HG03139 (cell line): Measurements from ENCODE around the gene MMP21.

Experiments used
- ATAC-seq: cut with Tn5 transposase; IDR thresholded peaks from one replicate; pipeline ENCODE4 v1.9.1; 2021; ENCODE audit not compliant: unreplicated experiment

Gene MMP21

DNA sequence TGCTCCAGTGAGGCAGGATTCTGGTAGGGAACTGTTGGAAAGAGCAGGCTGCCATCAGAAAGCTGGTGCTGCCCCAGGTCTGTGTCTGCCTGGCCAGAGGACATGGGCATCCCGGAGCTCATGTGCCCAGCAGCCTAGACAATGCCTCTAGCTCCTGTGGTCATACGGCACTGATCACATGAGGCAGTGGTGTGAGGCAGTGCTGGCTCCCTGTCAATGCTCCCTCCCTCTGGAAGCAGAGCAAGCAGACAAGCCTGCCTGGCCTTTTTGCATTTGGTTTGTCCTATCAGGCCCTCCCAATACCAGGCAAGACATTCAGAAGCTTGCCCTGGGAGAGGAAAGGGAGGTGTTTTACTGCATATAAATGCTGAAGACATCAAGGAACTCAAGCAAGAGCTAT, 19.5 kb upstream of the MMP21 start:
- no peak for ATAC-seq

DNA sequence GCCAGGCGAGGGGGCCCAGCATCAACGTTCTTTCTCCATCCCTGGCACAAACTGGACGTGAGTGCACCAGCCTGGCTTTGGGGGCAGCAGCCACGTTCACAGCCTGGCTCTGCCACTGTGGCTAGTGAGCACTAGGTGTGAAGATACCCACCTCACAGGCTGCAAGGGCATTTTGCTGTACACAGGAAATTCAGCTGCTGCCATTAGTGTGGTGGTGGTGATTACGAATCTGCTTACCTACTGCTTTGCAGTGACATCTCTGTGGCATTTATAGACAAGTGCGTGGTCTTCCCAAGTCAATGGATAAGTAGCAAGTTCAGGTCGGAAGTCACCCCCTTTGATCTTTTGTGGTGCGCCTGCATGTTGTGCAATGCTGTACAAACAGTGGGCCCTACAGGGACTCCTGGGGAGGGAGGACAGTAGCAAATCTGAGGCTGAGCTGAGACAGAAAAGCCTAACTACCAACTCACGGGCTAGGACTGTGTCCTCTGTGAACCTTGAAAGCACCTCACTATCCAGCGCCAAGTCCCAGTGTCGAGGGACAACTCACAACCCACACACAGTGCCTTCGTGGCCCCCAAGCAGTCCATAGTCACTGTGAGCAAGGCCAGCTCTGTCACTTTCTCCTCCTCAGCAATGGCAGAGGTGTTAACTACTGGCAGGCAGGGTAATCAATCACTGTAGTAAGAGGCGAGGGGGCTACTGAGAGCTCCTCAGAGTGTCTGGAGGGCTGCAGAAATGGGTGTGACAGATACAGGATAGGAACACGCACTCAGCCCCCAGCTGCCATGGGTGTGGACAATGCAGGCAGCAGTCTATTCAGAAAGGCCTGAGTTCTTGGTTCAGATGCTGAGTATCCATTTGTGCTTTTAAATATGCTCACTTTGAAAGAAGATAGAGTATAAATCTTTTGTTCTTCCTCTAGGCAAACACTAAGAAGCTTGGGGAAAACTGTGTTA, 17.0 kb upstream of the MMP21 start:
- ATAC-seq, result no peak

DNA sequence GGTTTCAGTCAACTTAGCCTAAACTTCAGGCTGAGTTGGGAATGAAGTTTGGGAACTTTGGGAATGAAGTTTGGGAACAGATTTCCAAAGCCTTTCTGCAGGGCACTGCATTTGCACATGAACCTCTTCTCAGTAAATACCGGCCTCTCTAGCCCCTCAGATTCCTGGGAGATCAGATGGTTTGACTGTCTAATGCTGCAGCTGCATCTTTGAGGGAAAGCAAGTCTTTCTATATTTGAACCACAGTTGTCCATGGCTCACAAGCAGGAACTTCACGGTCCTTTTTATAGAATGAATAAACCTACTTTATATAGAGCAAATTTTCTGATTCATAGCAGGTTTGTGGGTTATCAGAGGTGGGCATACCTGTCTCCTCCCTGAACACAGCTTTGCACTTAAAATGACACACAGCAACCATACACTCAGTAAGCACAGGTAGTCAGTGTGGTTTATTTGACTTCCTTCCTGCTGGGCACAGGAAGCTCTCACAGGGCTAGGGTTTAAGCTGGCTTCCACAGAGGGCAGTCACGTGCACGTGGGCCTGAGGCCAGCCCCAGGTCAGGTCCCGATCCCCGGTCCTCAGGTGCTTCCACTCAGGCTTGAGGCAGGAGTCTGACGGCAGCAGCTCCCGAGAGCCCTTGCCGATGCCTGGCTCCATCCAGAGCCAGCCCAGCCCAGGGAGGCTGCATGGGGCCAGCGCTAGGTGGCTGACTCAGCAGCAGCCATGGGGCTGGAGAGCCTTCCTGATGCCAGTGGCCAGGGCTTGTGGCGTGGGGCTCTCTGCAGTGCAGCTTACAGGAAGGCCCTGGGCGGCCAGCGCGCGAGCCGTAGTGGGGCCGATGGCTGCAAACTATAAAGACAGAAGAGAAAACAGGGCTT, 12.8 kb upstream of the MMP21 start:
- ATAC-seq, result no peak

DNA sequence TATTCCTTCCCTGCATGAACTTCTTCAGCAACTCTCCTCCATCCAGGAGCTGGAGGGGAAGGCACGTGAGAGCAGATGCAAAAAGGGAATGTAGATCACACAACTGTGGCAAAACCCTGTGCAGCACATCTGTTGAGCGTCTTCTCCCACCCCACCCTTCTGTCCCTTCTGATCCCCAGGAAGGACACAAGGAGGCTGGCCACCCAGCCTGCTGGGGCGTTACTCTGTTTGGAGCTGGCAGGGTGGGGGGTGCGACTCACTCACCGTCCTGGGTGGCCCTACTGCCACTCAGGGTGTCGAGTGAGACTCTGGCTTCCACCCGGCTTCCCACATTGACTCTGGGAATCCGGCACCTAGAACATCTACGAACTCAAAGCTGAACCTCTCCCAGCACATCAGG, 10.2 kb upstream of the MMP21 start:
- no peak for ATAC-seq

DNA sequence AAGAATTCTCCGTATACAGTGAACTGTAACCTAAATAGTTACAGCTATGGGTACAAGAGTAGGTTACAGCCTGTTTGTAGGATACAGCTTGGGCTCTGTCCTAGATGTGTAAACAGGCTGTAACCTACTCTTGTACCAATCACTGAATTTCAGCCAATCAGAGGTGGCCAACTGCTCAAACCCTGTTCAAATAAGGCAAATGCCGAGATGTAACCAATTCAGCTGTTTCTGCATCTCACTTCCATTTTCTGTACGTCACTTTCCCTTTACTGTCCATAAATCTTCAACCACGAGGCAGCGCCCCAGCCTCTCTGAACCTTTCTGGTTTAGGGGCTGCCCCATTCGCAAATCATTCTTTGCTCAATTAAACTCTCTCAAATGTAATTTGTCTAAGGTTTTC, 8.3 kb upstream of the MMP21 start:
- ATAC-seq, result peak; percentile 83

DNA sequence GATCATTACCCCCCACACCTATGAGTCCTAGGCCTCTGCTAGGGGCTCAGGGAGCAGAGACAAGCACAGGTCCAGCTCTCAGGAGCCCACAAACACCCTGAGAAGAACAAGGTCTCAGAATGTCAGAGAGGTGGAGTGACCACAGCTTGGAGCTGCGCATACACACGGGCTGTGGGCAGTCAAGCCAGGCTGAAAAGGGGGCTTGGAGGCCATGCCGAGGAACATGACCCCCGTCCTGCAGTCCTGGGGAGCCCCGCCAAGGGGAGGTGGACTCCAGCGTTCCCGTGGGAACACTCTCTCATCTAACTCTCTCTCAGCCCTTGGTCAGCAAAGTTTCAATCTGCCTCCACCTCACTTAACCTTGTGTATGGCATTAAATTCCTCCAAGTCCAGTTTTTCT, 7.8 kb upstream of the MMP21 start:
- no peak for ATAC-seq

DNA sequence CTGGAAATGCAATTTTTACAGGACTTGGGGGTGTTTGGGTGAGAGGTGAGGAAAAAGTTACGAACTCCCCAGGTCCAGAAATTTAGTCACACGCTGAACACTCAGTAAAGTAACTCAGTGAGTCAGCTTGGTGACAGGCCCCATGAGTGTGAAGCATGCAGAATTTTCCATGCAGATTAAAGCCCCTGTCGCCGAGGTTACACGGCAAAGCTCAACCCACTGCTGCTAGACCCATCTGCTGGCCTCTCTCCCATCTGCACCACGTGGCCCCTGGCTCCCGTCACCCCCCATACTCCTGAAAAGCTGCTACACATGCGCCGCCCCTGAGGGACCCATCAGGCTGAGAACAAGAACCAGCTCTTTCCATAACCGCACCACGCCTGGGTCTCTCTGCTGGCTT, 7.0 kb upstream of the MMP21 start:
- ATAC-seq, result no peak

DNA sequence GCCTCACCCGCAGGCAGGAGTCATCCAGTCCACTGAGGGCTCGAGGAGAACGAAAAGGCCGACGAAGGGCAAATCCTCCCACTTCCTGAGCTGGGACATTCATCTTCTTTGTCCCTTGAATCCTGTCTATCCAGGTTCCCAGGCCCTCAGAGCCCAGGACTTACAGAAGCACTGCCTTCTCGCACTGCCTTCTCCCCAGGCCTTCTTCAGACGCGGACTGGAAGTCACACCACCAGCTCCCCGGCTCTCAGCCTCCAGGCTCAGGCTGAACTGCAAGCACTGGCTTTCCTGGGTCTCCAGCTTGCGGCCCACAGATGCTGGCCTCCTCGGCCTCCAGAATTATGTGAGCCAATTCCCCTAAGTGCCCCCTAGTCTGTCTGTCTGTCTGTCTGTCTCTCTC, 6.4 kb upstream of the MMP21 start:
- no peak for ATAC-seq

DNA sequence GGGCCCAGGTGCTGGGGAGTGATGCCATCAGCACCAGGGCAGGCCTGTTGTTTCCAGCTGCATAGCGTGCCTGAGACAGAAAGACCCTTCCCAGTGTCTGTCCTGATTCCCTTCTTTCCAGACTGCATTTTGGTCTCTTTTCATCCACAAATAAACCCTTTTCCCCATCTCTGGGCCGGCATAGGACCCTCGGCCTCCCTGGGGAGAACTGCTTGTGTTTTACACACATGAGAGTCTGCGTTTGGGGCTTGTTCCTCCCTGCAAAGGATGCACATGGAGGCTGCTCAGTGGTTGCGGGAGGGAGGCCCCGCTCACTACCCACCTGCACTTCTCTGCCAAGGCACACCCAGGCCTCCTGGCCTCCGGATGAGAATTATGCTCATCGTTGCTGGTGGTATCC, 5.8 kb upstream of the MMP21 start:
- ATAC-seq, result no peak

DNA sequence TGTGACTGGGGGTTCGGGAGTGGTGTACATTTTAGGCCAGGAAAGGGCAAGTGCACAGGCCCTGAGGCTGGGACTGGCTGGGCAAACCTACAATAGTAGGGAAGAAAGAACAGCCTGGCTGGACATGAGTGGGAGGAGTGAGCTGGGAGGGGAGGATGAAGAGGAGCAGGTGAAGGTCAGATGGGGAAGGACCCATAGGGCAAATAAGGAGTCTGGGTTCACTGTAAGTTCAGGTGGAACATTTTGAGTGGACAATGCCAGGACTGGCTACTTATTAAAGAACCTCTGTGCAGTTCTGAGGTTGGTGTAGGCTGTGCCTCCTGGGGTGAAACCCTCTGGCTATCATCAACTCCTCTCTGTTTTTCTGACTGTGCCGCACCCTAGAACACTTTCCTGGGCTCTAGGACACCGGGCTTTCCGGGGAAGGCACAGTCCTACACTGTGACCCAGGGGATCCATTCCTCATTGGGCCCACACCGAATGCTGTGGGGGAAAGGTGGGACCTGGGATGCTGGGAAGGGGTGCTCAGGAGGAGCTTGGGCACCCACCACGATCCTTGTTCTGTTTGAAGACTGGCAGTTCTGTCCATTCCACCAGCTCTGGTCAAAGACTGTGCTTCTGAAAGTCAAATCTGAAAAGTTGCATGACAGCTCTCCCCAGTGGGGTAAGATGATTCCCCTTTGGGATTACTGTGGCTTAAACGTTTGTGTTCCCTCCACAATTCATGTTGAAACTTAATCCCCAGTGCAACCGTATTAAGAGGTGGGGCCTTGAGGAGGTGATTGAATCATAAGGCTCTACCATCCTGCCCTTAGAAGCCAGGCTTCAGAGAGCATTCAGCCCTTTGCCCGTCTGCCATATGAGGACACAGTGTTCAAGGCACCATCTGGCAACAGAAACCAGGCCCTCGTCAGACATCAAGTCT, 4.0 kb upstream of the MMP21 start:
- no peak for ATAC-seq

DNA sequence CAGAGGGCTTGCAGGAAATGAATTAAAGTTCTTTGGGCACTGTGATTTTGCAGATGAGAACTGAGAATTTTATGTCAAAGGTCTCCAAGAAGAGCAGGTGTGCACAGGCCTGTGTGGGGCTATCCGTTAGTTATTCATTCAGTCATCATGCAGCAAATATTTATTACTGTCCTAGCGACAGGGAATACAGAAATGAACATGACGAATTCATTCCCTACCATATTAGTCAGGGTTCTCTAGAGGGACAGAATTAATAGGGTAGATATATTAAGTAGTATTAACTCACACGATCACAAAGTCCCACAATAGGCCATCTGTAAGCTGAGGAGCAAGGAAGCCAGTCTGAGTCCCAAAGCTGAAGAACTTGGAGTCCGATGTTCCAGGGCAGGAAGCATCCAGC, 2.9 kb upstream of the MMP21 start:
- no peak for ATAC-seq

DNA sequence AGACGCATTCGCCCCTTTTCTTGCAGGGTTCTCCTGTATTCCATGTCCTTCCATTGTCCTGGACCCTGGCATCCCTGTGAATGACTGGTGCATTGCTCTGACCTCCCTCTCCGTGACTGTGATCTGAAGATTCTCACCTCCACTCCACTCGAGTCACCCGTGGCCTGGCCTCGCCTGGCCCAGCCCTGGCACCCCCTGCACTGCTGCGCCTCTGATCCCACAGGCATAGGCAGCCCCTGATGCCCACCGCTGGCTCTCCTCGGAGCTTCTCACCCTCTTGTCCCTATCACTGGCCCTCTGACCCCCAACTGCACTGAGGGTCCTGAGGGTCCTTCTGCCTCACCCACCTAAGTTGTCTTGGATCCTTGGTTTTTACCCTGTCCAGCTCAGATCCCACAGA, 2.2 kb upstream of the MMP21 start:
- no peak for ATAC-seq

DNA sequence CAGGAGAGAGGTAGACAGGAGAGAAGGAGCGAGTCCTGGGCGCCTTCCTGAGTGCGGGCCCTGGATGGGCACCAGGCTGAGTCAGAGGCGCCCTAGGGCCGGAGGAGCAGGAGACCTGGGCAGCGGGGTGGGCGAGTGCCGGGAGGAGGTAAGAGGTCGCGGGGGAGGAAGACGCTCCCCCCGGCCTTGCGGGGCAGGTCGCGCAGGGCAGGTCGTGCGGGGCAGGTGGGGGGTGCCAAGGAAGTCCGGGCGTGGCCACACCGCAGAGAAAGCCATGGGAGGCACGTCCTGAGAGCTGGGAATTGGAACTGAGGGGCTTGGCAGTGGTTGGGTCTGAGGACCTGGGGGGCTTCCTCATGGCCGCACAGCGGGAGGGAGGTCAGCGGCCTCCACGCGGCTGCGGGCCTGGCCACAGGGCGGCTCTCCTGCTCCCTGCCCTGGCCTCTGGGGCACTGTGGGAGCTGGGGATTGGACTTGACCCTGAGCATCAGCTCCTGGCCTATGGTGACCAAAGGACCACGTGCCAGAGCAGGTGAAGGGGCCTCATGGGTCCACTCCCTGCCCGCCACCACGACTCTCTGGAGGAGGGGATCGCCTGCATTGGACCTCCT, 935 bp downstream of the MMP21 start:
- no peak for ATAC-seq

DNA sequence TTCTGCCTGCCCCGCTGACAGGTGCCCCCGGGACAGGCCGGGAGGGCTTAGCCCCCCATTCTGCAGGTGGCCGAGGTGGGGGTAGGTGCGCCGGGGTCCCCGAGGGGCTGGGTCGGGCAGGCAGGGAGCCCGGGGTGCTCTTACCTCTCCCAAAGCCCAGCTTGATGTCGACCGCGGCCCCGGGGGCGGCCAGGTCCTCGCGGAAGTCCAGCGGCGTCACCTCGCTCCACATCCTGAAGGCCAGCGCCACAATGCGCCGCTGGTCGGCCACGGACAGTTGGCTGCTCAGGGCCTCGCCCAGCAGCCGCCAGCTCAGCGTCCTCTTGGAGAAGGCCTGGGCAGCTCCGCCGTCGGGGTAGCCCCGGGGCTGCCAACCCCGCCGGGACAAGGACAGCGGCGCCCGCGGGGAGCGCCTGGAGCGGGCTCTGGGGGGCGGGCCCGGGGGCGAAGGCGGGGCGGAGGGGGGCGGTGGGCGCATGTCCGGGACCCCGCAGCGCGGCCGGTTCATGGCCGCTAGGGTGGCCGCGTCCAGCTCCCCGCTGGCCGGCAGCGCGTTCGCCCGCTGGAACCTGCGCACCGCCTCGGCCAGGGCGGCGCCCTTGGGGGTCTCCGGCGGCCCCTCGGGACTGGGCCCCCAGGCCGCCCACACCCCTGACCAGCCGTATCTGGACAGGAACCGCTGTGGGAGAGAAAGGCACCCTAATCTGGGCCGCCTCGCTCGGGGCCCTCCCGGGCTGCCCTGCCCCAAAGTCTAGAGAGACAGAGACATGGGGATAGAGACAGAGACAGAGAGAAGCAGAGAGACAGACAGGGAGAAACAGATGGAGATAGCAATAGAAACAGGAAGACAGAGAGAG, 1.7 kb downstream of the MMP21 start:
- no peak for ATAC-seq

DNA sequence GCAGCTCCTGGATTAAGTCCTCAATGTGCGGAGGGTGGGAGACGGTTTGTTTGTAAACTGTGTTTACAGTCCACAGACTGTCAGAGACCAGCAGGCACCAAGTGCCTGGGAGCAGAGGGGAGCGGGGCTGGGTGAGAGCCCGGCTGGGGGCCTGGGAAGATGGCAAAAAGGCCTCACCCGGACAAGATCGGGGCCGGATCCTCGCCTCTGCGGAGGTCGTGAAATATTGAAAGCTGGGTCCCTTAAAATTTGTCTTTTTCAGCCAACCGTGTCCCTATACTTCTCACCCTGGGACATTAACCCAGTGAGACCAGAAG, 2.8 kb downstream of the MMP21 start:
- ATAC-seq, result no peak

DNA sequence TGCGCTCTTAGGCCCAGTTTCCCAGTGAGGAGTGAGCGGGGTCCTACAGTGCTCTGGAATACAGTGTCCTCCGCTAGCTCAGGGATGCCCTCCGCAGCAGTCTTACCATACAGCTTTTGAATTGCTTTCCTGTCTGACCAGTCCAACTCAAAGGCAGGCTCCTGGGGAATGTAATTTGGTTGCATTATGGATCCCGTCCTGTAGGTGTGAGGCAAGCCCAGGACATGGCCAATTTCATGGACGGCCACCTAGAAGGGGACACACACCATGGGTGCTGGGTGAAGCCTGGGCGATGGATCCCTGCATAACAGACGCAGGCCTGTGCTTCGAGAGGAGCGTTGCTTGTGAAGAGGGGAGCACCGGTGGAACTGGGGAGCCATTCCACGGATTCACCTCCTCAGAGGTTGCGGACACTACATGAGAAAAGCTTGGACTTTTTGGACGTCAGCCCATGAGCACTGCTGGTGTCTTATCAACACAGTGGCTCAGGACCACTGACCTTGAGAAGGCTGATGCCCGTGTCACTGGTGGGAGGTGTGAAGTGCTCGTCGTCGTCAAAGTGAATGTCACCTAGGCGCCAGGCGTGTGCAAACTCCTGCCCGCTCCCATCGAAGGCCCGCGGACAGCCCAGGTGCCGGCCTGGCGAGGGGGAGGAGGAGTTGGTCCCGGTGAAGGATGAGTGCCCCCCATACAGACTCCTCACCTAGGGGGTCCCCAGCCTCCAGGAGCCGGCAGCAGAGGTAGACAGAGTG, 3.3 kb downstream of the MMP21 start:
- no peak for ATAC-seq

DNA sequence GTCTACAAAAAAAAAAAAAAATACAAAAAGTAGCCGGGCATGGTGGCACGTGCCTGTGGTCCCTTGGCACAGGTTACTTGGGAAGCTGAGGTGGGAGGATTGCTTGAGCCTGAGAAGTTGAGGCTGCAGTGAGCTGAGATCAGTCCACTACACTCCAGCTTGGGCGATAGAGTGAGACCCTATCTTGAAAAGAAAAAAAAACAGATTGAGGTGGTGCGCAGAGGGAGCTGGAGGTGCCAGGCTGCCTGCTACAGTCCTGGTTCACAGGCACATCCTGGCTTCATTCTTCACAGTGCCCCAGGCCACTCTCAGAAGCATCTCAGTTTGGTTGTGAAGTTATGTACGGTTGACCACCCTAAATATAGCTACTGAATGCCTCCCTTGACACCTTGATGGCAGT, 4.8 kb downstream of the MMP21 start:
- no peak for ATAC-seq

DNA sequence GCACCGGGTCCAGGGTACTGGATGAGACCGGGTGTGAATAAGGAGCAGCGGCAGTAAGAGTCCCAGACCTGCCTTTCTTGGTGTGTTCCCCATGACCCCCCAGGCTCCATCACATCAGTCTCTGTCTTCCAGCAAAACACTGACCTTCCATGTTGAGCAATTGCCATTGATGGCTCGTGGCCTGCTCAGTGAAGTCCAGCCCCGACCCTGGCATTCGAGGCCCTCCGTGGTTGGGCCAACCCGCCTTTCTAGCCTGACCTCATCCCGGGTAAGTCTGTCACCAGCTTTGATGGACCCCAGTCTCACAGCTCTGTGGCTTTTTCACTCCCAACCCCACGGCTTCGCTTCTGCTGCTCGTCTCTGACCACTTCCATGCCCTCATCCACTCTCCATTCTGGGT, 6.4 kb downstream of the MMP21 start:
- no peak for ATAC-seq

DNA sequence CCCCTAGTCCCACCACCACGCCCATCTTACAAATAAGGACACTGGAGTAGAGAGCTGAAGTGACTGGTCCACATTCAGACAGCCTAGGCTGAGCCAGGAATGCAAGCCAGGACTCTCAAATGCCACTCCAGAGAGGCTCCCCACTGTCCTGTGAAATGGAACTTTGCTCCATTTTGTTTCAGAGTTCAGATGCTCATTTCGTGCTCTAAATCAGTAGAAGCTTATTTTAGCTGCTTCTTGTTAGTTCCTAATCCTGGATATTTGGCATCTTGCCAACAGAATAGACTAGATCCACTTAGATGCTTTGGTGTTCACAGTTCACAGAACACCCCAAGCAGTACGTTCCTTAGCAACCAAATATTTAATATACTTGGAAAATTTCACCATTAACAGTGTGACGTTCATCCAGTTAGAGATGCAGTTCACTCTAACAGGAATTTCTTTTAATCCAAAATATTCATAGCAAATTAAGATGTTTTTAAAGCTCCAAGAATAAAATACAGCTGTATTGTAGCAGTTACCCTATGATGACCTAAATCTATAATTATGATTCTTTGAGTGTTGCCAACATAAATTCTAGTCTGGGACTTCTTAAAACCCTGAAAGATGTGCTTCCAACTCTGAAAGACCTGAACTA, 7.3 kb downstream of the MMP21 start:
- no peak for ATAC-seq
